ENCODE results near the gene HDLBP.

Gene HDLBP

GRCh38 chr2:241188361-241189092 is 126.9 kb downstream of the HDLBP start, which contains the start of gene ANO7:
Gene ANO7, plus strand, starts transcription at chr2:241188677. Its CDS starts 1,387 bp downstream, at chr2:241190064.
- DNase-seq: no peak

GRCh38 chr2:241187918-241188234 is 127.6 kb downstream of the HDLBP start:
- DNase-seq: no peak

- DNase-seq: no peak
Observed at GRCh38 chr2:241187101-241187917, 128.2 kb downstream of the HDLBP start.

- no peak for DNase-seq
Observed at GRCh38 chr2:241185961-241186360, 129.5 kb downstream of the HDLBP start.

- DNase-seq: no peak
Observed at GRCh38 chr2:241184901-241185300, 130.6 kb downstream of the HDLBP start.

- no peak for DNase-seq
Observed at GRCh38 chr2:241183221-241183620, 132.3 kb downstream of the HDLBP start.

GRCh38 chr2:241182531-241183133 is 132.8 kb downstream of the HDLBP start:
- DNase-seq: no peak

GRCh38 chr2:241182126-241182525 is 133.3 kb downstream of the HDLBP start:
- DNase-seq: no peak

GRCh38 chr2:241180495-241180894 is 135.0 kb downstream of the HDLBP start:
- no peak for DNase-seq

- no peak for DNase-seq
Observed at GRCh38 chr2:241179899-241180298, 135.6 kb downstream of the HDLBP start.

- DNase-seq: no peak
Observed at GRCh38 chr2:241178961-241179360, 136.5 kb downstream of the HDLBP start.

- no peak for DNase-seq
Observed at GRCh38 chr2:241177526-241178334, 137.7 kb downstream of the HDLBP start.

All from activated CD4-positive, alpha-beta T cell treated with anti-CD3 and anti-CD28 coated beads, Interleukin-2, amount 50 U/mL, for 1 hour (primary cell).